ENCODE measurements around the gene NKAIN2.

NKAIN2 gene

GRCh38 chr6:124028117-124028516 is 224.5 kb downstream of the NKAIN2 start:
- no peak for DNase-seq (ENCODE audit: low read depth)
- H3K4me3 ChIP-seq (ENCODE audit: low read depth, low read length) = no peak overlapping the region
- TF ChIP-seq CTCF (IDR thresholded peaks at IDR 0.05; ENCODE audit: low read depth, low read length, missing control alignments) = no peak

GRCh38 chr6:124029567-124029966 is 225.9 kb downstream of the NKAIN2 start:
- TF ChIP-seq CTCF (IDR thresholded peaks at IDR 0.05; ENCODE audit: low read depth, low read length, missing control alignments) = no peak
- DNase-seq (ENCODE audit: low read depth) = no peak
- H3K4me3 ChIP-seq (ENCODE audit: low read depth, low read length) = no peak overlapping the region

GRCh38 chr6:124033501-124033900 is 229.8 kb downstream of the NKAIN2 start:
- TF ChIP-seq CTCF (IDR thresholded peaks at IDR 0.05; ENCODE audit: low read depth, low read length, missing control alignments) = no peak
- DNase-seq (ENCODE audit: low read depth) = no peak

GRCh38 chr6:124036384-124036783 is 232.7 kb downstream of the NKAIN2 start:
- no peak overlapping the region for H3K4me3 ChIP-seq (ENCODE audit: low read depth, low read length)
- no peak for TF ChIP-seq CTCF (IDR thresholded peaks at IDR 0.05; ENCODE audit: low read depth, low read length, missing control alignments)
- no peak for DNase-seq (ENCODE audit: low read depth)

More at GRCh38 chr6:124033501-124033900, 229.8 kb downstream of the NKAIN2 start:
- H3K4me3 ChIP-seq (ENCODE audit: low read depth, low read length) = no peak overlapping the region

GRCh38 chr6:124040655-124041054 is 237.0 kb downstream of the NKAIN2 start:
- H3K4me3 ChIP-seq (ENCODE audit: low read depth, low read length) = no peak overlapping the region
- TF ChIP-seq CTCF (IDR thresholded peaks at IDR 0.05; ENCODE audit: low read depth, low read length, missing control alignments) = no peak
- no peak for DNase-seq (ENCODE audit: low read depth)

GRCh38 chr6:124052120-124052519 is 248.5 kb downstream of the NKAIN2 start:
- H3K4me3 ChIP-seq (ENCODE audit: low read depth, low read length) = no peak overlapping the region
- TF ChIP-seq CTCF (IDR thresholded peaks at IDR 0.05; ENCODE audit: low read depth, low read length, missing control alignments) = no peak
- DNase-seq (ENCODE audit: low read depth) = no peak

- no peak for TF ChIP-seq CTCF (IDR thresholded peaks at IDR 0.05; ENCODE audit: low read depth, low read length, missing control alignments)
- no peak for DNase-seq (ENCODE audit: low read depth)
- H3K4me3 ChIP-seq (ENCODE audit: low read depth, low read length) = no peak overlapping the region
Observed at GRCh38 chr6:124053315-124053714, 249.7 kb downstream of the NKAIN2 start.
